Measurements from ENCODE around the gene PDGFC. TPM values are rescaled to one million over a fixed set of nuclear protein-coding genes. Genes with fewer than 3 reads are reported as not detected.

Gene PDGFC
- total RNA-seq, 1 experiment from 2014 or later: 5.3 TPM

DNA sequence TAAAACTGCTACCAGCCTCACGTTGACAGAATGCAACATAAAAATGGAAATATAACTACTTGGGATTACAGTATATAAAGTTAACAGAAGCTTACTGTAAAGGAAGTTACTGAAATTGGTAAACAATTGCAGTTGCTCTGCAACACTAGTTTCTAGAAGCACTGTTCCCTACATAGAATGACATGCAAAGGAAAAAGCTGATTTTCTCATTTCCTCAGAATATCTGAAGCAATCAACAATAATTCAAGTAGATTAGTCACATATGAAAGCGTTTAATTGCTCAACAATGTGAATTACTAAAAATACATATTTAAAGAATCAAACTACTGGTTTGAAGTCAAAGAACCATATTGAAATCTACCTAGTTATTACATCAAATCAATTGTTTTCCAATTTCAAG is 31.8 kb downstream of the PDGFC start (continued):
- no peak for TF ChIP-seq FOXK1 (CRISPR knock-in tag; IDR thresholded peaks at IDR 0.05)

DNA sequence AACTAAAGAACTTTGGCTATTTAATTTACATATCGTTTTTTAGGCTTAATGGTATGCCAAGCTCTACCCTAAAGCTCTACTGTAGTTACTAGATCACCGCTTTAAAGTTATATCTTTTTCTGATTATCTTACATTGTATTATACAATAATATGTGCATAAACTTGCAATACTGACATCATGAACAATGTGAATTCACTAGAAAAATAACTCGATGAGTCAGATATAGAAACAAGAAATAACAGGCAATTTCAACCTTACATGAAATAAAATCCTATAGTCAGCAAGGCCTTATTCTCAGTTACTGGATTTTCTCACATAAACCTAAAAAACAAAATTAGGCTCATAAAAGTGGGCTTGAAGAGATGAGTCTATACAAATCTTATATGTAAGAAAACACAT is 32.5 kb downstream of the PDGFC start:
- POLR2A ChIA-PET: no interaction called here
- DNase-seq (ENCODE audit: low spot score): no peak
- no peaks in the 10 kb centered on the region for H3K9me3 Mint-ChIP-seq
- H3K4me1 Mint-ChIP-seq: peaks cover 22% of the 10 kb centered on the region
- TF ChIP-seq NR2C2 (CRISPR knock-in tag; IDR thresholded peaks at IDR 0.05): no peak
- TF ChIP-seq, protein P1, sequence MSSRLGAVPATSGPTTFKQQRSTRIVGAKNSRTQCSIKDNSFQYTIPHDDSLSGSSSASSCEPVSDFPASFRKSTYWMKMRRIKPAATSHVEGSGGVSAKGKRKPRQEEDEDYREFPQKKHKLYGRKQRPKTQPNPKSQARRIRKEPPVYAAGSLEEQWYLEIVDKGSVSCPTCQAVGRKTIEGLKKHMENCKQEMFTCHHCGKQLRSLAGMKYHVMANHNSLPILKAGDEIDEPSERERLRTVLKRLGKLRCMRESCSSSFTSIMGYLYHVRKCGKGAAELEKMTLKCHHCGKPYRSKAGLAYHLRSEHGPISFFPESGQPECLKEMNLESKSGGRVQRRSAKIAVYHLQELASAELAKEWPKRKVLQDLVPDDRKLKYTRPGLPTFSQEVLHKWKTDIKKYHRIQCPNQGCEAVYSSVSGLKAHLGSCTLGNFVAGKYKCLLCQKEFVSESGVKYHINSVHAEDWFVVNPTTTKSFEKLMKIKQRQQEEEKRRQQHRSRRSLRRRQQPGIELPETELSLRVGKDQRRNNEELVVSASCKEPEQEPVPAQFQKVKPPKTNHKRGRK (CRISPR knock-in tag; IDR thresholded peaks at IDR 0.05; ENCODE audit: borderline replicate concordance): no peak
- no peak for TF ChIP-seq ZNF423 (CRISPR knock-in tag; IDR thresholded peaks at IDR 0.05)
- TF ChIP-seq, protein P2, sequence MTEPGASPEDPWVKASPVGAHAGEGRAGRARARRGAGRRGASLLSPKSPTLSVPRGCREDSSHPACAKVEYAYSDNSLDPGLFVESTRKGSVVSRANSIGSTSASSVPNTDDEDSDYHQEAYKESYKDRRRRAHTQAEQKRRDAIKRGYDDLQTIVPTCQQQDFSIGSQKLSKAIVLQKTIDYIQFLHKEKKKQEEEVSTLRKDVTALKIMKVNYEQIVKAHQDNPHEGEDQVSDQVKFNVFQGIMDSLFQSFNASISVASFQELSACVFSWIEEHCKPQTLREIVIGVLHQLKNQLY (CRISPR knock-in tag; IDR thresholded peaks at IDR 0.05): no peak
- TF ChIP-seq, protein P3, sequence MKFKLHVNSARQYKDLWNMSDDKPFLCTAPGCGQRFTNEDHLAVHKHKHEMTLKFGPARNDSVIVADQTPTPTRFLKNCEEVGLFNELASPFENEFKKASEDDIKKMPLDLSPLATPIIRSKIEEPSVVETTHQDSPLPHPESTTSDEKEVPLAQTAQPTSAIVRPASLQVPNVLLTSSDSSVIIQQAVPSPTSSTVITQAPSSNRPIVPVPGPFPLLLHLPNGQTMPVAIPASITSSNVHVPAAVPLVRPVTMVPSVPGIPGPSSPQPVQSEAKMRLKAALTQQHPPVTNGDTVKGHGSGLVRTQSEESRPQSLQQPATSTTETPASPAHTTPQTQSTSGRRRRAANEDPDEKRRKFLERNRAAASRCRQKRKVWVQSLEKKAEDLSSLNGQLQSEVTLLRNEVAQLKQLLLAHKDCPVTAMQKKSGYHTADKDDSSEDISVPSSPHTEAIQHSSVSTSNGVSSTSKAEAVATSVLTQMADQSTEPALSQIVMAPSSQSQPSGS (CRISPR knock-in tag; IDR thresholded peaks at IDR 0.05; ENCODE audit: borderline replicate concordance, low read depth): no peak
- TF ChIP-seq RORB (CRISPR knock-in tag; IDR thresholded peaks at IDR 0.05): no peak
- TF ChIP-seq, protein P4, sequence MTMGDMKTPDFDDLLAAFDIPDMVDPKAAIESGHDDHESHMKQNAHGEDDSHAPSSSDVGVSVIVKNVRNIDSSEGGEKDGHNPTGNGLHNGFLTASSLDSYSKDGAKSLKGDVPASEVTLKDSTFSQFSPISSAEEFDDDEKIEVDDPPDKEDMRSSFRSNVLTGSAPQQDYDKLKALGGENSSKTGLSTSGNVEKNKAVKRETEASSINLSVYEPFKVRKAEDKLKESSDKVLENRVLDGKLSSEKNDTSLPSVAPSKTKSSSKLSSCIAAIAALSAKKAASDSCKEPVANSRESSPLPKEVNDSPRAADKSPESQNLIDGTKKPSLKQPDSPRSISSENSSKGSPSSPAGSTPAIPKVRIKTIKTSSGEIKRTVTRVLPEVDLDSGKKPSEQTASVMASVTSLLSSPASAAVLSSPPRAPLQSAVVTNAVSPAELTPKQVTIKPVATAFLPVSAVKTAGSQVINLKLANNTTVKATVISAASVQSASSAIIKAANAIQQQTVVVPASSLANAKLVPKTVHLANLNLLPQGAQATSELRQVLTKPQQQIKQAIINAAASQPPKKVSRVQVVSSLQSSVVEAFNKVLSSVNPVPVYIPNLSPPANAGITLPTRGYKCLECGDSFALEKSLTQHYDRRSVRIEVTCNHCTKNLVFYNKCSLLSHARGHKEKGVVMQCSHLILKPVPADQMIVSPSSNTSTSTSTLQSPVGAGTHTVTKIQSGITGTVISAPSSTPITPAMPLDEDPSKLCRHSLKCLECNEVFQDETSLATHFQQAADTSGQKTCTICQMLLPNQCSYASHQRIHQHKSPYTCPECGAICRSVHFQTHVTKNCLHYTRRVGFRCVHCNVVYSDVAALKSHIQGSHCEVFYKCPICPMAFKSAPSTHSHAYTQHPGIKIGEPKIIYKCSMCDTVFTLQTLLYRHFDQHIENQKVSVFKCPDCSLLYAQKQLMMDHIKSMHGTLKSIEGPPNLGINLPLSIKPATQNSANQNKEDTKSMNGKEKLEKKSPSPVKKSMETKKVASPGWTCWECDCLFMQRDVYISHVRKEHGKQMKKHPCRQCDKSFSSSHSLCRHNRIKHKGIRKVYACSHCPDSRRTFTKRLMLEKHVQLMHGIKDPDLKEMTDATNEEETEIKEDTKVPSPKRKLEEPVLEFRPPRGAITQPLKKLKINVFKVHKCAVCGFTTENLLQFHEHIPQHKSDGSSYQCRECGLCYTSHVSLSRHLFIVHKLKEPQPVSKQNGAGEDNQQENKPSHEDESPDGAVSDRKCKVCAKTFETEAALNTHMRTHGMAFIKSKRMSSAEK (CRISPR knock-in tag; IDR thresholded peaks at IDR 0.05; ENCODE audit: borderline replicate concordance): no peak
- no peak for TF ChIP-seq ZNF396 (CRISPR knock-in tag; IDR thresholded peaks at IDR 0.05; ENCODE audit: borderline replicate concordance)
- no peak for TF ChIP-seq IRF2 (CRISPR knock-in tag; IDR thresholded peaks at IDR 0.05; ENCODE audit: borderline replicate concordance, low read depth)
- TF ChIP-seq, protein P5, sequence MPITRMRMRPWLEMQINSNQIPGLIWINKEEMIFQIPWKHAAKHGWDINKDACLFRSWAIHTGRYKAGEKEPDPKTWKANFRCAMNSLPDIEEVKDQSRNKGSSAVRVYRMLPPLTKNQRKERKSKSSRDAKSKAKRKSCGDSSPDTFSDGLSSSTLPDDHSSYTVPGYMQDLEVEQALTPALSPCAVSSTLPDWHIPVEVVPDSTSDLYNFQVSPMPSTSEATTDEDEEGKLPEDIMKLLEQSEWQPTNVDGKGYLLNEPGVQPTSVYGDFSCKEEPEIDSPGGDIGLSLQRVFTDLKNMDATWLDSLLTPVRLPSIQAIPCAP (CRISPR knock-in tag; IDR thresholded peaks at IDR 0.05): no peak
- no peak for TF ChIP-seq FOXK1 (CRISPR knock-in tag; IDR thresholded peaks at IDR 0.05)
- TF ChIP-seq OVOL2 (CRISPR knock-in tag; IDR thresholded peaks at IDR 0.05; ENCODE audit: borderline replicate concordance): no peak
- no peak for TF ChIP-seq RELA (CRISPR knock-in tag; IDR thresholded peaks at IDR 0.05; ENCODE audit: borderline replicate concordance)
- no peak for TF ChIP-seq ESRRA (CRISPR knock-in tag; IDR thresholded peaks at IDR 0.05; ENCODE audit: borderline replicate concordance)
- no peak for TF ChIP-seq SP1 (CRISPR knock-in tag; conservative IDR thresholded peaks at IDR 0.05)
- no peaks in the 10 kb centered on the region for H3K36me3 Mint-ChIP-seq
- no peak overlapping the region for H3K27ac Mint-ChIP-seq
- CTCF ChIA-PET: no interaction called here
- no peak for ATAC-seq
- no peaks in the 10 kb centered on the region for H3K27me3 Mint-ChIP-seq (ENCODE audit: low read depth)
- H3K4me3 Mint-ChIP-seq: no peak overlapping the region

DNA sequence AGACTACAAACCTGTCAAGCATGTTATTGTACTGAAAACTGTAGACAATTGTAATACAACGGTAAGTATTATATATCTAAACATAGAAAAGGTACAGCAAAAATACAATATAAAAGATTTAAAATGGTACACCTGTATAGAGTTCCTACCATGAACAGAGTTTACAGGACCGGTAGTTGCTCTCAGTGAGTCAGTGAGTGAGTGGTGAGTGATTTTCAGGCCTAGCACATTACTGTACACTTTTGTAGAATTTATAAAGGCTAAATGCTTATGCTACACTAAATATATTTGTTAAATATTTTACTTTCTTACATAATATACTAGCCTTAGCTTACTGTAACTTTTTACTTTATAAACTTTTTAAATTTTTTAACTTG is 37.4 kb downstream of the PDGFC start:
- no peaks in the 10 kb centered on the region for H3K36me3 Mint-ChIP-seq
- no peak overlapping the region for H3K27ac Mint-ChIP-seq
- no peak overlapping the region for H3K4me3 Mint-ChIP-seq
- ChIA-PET POLR2A (no interaction called here), CTCF (no interaction called here)
- H3K27me3 Mint-ChIP-seq (ENCODE audit: low read depth): no peaks in the 10 kb centered on the region
- ATAC-seq (no peak), DNase-seq (ENCODE audit: low spot score) (no peak)
- 0 out of 2 replicates have a peak, but pooled peaks cover 3% of the 10 kb centered on the region for H3K4me1 Mint-ChIP-seq
- peaks cover 9% of the 10 kb centered on the region for H3K9me3 Mint-ChIP-seq
- no peak for TF ChIP-seq FOXK1 (CRISPR knock-in tag; IDR thresholded peaks at IDR 0.05)
- no peak for TF ChIP-seq IRF2 (CRISPR knock-in tag; IDR thresholded peaks at IDR 0.05; ENCODE audit: borderline replicate concordance, low read depth)
- no peak for TF ChIP-seq ATF1 (CRISPR knock-in tag; IDR thresholded peaks at IDR 0.05)
- no peak for TF ChIP-seq OVOL2 (CRISPR knock-in tag; IDR thresholded peaks at IDR 0.05; ENCODE audit: borderline replicate concordance)
- no peak for TF ChIP-seq ZBTB21 (CRISPR knock-in tag; IDR thresholded peaks at IDR 0.05; ENCODE audit: borderline replicate concordance)
- no peak for TF ChIP-seq GABPB1 (CRISPR knock-in tag; IDR thresholded peaks at IDR 0.05)
- TF ChIP-seq SMAD3 (CRISPR knock-in tag; IDR thresholded peaks at IDR 0.05; ENCODE audit: borderline replicate concordance): no peak
- TF ChIP-seq ZNF121 (CRISPR knock-in tag; IDR thresholded peaks at IDR 0.05): no peak
- TF ChIP-seq TEAD1 (CRISPR knock-in tag; IDR thresholded peaks at IDR 0.05): no peak
- TF ChIP-seq, protein P6, sequence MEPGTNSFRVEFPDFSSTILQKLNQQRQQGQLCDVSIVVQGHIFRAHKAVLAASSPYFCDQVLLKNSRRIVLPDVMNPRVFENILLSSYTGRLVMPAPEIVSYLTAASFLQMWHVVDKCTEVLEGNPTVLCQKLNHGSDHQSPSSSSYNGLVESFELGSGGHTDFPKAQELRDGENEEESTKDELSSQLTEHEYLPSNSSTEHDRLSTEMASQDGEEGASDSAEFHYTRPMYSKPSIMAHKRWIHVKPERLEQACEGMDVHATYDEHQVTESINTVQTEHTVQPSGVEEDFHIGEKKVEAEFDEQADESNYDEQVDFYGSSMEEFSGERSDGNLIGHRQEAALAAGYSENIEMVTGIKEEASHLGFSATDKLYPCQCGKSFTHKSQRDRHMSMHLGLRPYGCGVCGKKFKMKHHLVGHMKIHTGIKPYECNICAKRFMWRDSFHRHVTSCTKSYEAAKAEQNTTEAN (CRISPR knock-in tag; IDR thresholded peaks at IDR 0.05): no peak
- TF ChIP-seq FOXP1 (CRISPR knock-in tag; IDR thresholded peaks at IDR 0.05; ENCODE audit: borderline replicate concordance): no peak
- TF ChIP-seq, protein P3 (CRISPR knock-in tag; IDR thresholded peaks at IDR 0.05; ENCODE audit: borderline replicate concordance, low read depth): no peak

All from WTC11 (cell line).